ENCODE measurements around the gene PPHLN1.

Gene PPHLN1, protein sequence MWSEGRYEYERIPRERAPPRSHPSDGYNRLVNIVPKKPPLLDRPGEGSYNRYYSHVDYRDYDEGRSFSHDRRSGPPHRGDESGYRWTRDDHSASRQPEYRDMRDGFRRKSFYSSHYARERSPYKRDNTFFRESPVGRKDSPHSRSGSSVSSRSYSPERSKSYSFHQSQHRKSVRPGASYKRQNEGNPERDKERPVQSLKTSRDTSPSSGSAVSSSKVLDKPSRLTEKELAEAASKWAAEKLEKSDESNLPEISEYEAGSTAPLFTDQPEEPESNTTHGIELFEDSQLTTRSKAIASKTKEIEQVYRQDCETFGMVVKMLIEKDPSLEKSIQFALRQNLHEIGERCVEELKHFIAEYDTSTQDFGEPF

GRCh38 chr12:42325653-42326474, at the start of gene PPHLN1, which contains the start of gene ZCRB1:
PPHLN1 (plus strand) TSS chr12:42326167; CDS start chr12:42335903, 9,736 bp downstream.
ZCRB1 (minus strand) TSS chr12:42326094; CDS start chr12:42324102, 1,992 bp downstream.
- DNase-seq: peak; percentile 70 to 71

- DNase-seq: no peak
Observed at GRCh38 chr12:42277396-42278127, 48.4 kb upstream of the PPHLN1 start.

- DNase-seq: no peak
Observed at GRCh38 chr12:42278128-42278510, 47.8 kb upstream of the PPHLN1 start.

DNA sequence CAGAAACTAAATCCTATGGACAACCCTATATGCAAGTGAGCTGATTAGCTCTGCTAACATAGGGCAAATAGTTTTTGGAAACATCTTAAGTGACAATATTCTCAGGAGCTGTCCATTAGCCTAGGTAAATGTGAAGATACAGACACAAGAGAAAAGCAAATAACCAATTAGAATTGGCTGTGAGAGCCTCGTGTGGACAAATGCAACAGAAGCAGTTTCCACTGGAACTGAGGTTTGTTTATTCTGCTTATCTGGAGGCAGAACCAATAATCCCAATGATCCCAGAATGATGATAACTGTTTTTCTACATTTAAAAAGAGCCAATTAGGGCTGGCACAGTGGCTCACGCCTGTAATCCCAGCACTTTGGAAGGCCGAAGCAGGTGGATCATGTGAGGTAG, 44.7 kb upstream of the PPHLN1 start:
- no peak for DNase-seq

DNA sequence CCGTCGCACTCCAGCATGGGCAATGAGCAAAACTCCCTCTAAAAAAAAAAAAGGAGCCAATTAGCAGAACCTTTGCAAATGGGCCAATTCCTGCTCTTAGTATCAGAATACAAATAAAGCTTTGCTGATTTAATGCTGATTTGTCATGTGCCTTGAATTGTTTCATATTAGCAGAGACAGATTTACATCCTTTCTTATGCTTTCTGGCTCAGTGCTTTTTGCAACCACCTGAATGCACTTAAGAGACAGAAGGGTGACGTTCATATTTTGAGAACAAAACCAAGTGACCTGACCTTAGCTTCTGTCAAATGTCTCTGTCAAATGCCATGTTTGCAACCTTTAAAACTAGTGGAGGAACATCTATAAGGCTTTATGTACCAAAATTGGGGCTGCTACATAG, 44.1 kb upstream of the PPHLN1 start:
- no peak for DNase-seq

- no peak for DNase-seq
Observed at GRCh38 chr12:42282294-42282693, 43.7 kb upstream of the PPHLN1 start.

- DNase-seq: peak in 1 of 2 donors; percentile 16
Observed at GRCh38 chr12:42283739-42284138, 42.2 kb upstream of the PPHLN1 start.

- peak; percentile 28 to 29 for DNase-seq
Observed at GRCh38 chr12:42284157-42284556, 41.8 kb upstream of the PPHLN1 start.

- no peak for DNase-seq
Observed at GRCh38 chr12:42284876-42285275, 41.1 kb upstream of the PPHLN1 start.

DNA sequence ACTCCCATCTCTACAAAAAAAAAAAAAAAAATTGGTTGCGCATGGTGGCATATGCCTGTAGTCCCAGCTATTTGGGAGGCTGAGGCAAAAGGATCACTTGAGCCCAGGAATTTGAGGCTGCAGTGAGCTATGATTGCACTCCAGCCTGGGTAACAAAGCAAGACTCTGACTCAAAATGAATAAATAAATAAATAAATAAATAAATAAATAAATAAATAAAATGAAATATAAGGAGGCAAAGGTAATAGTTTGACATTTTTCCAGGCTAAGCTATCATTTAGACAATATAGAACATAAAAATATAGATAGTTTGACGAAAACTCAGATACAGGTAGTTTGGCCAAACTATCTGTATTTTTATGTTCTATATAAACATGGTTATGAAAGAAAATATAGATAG, 40.5 kb upstream of the PPHLN1 start:
- DNase-seq: no peak

- DNase-seq: no peak
Observed at GRCh38 chr12:42286741-42287140, 39.2 kb upstream of the PPHLN1 start.

GRCh38 chr12:42288544-42288943, 37.4 kb upstream of the PPHLN1 start:
- DNase-seq: no peak

DNA sequence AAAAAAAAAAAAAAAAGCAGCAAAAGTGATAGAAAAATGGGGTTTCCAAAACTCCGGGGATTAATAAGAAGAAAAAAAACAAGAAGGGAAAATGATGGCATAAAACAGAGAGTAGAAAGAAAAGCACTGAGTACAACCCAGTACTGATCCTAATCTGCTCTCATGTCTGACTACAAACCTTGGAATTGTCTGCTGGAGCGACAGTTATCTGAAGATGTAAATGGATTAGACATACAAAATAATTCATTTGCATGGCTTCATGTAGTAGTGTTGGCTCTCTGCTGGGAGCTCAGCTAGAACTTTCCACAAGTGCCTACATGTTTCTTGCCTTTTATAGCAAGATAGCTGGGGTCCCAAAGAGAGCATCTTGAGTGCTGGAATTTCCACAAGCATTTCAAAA, 34.3 kb upstream of the PPHLN1 start:
- DNase-seq: no peak

DNA sequence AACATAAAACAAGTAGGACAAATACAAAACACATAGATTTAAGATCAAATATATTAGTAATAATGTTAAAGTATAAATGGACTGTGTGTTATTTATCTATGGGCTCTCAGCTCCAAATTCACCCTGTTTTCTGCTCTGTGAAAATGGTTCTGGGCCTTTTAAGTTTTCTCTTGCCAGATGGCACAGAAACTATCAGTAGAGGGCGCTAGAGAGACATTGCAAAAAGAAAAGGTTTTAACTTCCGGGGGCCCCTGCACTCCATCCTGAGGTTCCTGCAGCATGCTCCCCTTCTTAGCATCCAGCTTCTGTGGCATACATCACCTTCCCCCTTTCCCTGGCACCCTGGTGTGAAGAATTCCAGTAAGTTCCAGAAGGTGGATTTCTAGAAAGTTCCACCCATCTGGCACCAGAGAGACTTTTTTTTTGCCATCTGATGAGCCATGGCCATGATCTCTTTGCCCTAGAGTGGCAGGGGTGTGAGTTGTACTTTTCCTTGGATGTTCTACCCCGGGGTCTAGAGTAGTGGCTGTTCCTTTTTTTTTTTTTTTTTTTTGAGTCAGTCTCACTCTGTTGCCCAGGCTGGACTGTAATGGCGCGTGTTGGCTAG, 29.4 kb upstream of the PPHLN1 start:
- DNase-seq: peak in 1 of 2 donors; percentile 41

DNA sequence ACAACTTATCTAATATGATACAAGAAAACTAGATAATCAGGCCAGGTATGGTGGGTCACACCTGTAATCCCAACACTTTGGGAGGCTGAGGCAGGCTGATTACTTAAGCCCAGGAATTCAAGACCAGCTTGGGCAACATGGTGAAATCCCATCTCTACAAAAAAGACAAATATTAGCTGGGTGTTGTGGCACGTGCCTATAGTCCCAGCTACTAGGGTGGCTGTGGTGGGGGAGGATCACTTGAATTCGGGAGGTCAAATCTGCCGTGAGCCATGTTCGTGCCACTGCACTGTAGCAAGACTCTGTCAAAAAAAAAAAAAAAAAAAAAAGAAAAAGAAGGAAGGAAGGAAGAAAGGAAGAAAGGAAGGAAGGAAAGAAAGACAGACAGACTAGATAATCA, 27.1 kb upstream of the PPHLN1 start:
- no peak for DNase-seq

DNA sequence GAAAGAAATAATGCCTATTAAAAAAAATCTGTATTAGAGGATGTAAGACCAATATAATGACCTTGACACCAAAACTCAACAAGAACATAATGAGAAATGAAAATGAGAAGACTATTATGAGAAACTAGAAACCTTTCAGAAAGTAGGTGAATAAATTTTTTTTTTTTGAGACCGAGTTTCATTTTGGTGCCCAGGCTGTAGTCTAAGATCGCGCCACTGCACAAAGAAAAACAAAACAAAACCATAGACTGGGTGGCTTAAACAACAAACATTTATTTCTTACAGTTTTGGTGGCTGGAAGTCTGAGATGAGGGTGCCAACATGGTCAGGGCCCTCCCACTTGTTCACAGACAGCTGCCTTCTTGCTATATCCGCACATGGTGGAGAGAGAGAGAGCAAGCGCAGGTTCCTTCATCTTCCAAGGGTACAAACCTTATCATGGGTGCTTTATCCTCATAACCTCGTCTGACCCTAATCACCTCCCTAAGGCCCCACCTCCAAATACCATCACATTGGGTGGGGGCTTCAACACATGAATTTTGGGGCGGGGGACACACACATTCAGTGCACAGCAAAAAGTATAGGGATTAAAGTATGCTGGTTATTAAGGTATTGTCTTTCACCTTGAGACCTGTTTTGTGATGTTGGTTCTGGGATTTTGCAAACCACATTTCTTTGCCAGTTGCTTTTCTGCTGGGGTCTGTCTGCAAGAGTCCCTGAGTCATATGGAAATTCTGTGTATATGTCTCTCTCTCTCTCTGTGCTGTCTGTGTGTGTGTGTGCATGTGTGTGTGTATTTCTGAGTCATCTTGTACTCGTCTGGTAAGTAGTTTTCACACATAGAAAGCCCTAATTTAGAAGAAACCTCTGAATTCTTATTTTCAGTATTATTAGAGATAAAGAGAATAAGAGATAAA, 26.3 kb upstream of the PPHLN1 start:
- no peak for DNase-seq

- no peak for DNase-seq
Observed at GRCh38 chr12:42306297-42306696, 19.7 kb upstream of the PPHLN1 start.

- no peak for DNase-seq
Observed at GRCh38 chr12:42308390-42308789, 17.6 kb upstream of the PPHLN1 start.

GRCh38 chr12:42309996-42310395, 16.0 kb upstream of the PPHLN1 start:
- DNase-seq: no peak

DNA sequence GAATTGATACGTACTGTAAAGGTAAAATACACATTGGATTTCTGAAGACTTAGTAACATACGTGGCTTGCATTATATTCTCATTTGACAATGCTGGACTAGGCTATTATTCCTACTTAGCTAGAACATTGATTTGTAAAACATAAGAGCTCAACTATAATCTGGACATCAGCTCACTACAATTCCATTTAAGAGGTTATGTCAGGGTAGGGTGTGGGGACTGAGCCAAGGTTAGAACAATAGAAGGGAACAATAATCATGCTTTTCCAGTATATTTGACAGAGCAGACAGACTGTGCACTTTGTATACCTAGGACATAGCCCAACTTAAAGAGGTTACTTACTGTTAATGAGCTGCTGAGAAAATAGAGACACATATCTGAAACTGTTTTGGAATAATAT, 10.9 kb upstream of the PPHLN1 start:
- DNase-seq: no peak

DNA sequence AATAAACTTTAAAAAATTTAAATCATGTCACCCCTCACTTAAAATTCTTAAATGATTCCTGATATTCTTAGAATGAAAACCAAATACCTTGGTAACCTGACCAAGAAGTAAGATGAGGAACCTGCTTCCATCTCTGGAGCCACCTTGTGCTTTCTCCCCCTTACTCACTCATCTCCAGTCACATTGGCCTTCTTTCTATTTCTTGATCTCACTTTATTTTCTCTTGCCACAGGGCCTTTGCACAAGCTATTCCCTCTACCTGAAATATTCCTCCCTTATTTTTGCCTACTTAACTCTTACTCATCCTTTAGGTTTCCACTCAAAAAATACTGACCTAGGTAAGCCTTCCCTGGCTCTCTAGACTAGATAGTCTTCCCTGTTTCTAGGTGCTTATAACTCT, 5.2 kb upstream of the PPHLN1 start:
- no peak for DNase-seq

- DNase-seq: no peak
Observed at GRCh38 chr12:42322567-42322966, 3.4 kb upstream of the PPHLN1 start.
